GM21390 (cell line): ENCODE measurements around the gene UQCC2.

Source experiments
- ATAC-seq: cut with Tn5 transposase; IDR thresholded peaks from one replicate; pipeline ENCODE4 v1.9.1; 2021; ENCODE audit not compliant: unreplicated experiment

UQCC2 gene

GRCh38 chr6:33677689-33678088 lies 33.8 kb downstream of the UQCC2 start:
- ATAC-seq, result no peak

DNA sequence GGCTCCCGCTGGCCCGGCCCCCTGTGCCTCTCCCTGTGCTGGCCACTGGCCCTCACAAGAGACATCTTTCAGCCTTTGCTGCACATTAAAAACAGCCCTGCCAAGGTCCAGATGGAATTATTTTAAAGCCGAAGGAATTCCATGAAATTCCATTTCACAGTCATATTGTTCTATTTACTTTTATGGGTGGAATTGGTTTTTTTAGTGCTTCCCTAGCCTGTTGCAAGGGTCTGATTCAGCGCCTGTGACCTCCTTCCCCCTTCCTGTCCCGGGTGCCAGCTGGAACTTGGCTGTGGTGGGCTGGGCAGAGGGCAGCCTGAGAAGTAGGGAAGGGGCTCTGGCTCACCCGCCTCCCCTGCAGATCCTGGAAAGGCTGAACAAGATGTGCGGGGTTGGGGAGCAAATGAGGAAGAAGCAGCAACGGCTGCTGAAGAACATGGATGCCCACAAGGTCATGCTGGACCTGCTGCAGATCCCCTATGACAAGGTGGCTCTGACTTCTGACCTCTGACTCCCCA lies 34.3 kb downstream of the UQCC2 start:
- no peak for ATAC-seq

- ATAC-seq, result no peak
Measured at GRCh38 chr6:33676416-33677142, 34.9 kb downstream of the UQCC2 start.

GRCh38 chr6:33675968-33676367 lies 35.5 kb downstream of the UQCC2 start:
- no peak for ATAC-seq

DNA sequence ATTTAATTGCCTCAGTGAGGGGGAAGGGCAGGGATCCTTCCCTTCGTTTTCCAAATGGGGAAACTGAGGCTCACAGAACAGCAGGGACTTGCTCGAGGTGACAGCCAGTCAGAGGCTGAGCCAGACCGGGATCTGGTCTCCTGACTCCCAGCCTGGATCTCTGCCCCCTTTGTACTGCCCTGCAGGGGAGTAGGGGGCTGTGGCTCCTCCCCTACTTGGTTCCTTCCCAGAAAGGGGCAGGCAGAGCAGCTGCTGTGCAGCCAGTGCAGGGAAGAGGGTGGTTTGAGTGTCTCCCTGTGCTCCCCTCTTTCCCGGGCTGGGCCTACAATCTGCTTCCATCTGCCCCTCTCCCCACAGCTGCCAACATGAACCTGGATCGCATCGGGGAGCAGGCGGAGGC lies 37.6 kb downstream of the UQCC2 start:
- ATAC-seq, result no peak

- no peak for ATAC-seq
Measured at GRCh38 chr6:33672808-33673207, 38.7 kb downstream of the UQCC2 start.

GRCh38 chr6:33671744-33672072 lies 39.8 kb downstream of the UQCC2 start:
- ATAC-seq, result no peak

GRCh38 chr6:33670971-33671743 lies 40.3 kb downstream of the UQCC2 start:
- no peak for ATAC-seq

- no peak for ATAC-seq
Measured at GRCh38 chr6:33670086-33670660, 41.3 kb downstream of the UQCC2 start.

DNA sequence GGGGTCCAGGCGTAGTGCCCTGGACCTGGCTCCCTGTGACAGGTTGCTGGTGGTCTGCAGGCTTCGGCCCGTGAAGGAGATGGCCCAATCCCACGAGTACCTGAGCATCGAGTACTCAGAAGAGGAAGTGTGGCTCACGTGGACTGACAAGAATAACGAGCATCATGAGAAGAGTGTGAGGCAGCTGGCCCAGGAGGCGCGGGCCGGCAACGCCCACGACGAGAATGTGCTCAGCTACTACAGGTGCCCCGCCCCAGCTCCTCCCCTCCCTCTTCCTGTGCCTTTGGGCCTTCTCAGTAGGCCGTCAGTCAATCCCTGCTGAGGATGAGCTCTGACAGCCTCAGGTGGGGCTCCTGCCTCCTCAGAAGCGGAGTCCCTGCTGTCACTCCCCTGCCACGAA lies 42.6 kb downstream of the UQCC2 start:
- ATAC-seq, result no peak

GRCh38 chr6:33668328-33668727 lies 43.2 kb downstream of the UQCC2 start:
- no peak for ATAC-seq

DNA sequence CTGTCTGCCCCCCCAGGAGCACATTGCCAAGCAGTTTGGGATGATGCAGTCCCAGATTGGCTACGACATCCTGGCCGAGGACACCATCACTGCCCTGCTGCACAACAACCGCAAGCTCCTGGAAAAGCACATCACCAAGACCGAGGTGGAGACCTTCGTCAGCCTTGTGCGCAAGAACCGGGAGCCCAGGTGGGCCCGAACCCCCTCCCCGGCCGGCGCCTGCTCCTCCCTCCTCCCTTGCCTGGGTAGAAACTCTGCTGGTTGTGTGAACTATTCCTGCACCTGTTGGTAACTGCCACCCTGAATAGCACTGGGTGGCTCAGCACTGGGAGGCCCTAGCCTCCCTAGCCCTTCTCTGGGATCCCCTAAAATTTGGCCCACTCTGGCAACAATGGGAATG lies 43.7 kb downstream of the UQCC2 start:
- ATAC-seq, result no peak

- no peak for ATAC-seq
Measured at GRCh38 chr6:33667072-33667471, 44.4 kb downstream of the UQCC2 start.

DNA sequence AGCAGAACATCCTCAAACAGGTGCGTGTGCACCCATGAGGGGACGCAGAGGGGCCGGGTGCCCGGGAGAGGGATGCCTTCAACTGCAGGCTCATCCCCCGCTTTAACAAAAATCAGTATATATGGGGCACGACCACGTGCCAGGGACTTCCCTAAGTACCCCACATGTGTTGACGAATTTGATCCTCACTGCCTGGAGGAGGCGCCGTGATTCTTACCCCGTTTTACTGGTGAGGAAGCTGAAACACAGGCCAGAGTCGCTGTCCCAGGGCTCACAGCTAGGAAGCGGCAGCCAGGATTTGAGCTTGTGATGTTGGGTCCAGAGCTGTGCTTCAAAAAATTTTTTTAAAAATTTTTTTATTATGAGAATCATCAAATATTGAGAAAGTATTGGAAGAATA lies 45.5 kb downstream of the UQCC2 start:
- ATAC-seq, result no peak

- no peak for ATAC-seq
Measured at GRCh38 chr6:33664506-33665057, 46.9 kb downstream of the UQCC2 start.

DNA sequence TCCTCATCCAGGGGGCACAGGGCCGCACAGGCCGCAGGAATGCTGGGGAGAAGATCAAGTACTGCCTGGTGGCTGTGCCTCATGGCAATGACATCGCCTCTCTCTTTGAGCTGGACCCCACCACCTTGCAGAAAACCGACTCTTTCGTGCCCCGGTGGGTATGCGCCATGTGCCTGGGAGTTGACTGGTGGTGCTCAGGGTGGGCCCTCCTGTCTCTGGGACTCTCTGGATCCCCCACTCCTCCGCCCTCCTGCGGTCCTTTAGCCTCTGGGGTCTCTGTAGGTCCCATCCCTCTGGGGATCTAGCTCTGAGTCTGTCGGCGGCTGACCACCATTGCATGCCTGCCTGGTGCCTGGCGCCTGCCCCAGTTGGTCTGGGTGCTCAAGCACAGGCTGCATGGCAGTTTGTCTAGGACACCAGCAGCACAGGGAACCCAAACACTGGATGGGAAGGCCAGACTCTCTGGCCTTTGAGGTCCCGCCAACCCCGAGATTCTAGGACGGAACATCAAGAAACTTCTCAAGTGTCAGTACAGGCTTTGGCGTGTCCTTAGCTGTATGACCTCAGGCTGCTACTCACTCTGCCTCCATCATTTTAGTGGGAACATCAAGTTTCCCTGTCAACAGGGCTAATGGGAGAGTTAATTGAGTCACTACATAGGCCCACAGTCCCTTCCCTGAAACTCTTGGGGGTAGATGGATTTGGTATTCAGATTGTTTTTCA lies 47.6 kb downstream of the UQCC2 start:
- no peak for ATAC-seq

- no peak for ATAC-seq
Measured at GRCh38 chr6:33663028-33663427, 48.5 kb downstream of the UQCC2 start.

DNA sequence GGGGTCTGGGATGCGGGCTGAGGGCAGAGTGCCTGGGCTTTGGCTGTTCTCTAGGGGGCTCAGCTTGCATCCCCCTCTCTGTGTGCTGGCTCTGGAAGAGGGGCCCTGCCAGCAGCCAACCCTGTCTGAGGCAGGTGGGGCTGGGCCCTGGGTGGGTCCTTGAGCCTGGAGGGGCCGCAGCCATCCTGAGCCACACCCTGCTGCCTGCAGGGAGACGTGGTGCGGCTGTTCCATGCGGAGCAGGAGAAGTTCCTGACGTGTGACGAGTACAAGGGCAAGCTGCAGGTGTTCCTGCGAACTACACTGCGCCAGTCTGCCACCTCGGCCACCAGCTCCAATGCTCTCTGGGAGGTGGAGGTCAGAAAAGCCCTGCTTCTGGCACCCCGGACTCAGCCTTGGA lies 49.2 kb downstream of the UQCC2 start:
- no peak for ATAC-seq

DNA sequence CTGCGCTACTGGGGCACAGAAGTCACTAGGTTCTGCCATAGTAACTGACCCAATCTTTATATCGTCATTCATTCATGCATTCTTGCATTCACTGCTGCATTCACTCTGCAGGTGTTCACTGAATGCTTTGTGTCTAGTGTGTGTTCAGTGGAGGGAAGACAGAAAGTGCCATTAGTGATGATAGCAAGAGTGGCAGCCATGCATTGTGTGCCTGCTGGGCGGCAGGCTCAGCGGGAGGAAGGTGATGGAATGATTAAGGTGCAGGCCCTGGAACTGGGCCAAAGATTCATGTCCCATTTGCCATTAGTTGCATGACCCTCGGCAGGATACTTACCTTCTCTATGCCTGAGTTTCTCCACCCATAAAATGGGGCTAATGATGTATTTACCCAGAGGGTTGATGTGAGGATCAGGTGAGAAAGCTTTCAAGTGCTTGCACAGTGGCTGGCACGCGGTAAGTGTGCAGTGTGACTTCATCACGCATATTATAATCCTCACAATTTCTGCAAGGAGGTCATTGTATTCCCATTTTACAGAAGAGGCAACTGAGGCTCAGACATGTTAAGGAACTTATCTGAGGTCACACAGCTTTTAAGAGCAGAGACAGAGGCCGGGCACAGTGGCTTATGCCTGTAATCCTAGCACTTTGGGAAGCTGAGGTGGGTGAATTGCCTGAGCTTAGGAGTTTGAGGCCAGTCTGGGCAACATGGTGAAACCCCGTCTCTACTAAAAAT lies 50.2 kb downstream of the UQCC2 start:
- no peak for ATAC-seq

DNA sequence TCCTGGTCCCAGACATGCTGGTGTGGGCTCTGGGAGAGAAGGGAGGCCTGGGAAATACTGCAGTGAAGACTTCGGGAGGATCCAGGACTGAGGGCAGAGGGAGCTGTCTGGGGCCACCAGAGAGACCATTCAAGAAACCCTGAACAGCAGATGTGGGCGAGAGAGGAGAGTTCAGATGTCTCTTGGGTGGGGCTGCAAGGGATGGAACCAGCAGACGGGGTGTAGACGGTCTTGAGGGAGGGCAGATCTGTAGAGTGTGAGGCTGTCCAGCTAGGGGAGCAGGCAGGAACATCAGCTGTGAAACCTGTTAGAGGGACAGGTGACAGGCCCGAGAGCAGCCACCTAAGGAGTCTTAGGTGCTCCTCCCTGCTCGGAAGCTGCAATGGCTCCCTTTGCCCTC lies 51.5 kb downstream of the UQCC2 start:
- no peak for ATAC-seq
